Muscle layer of duodenum (tissue), 2 donors: Measurements from ENCODE around the gene CMKLR1.
A peak's percentile ranks its signal among the peaks of the same experiment; 100 is the strongest.

Experiments
- H3K27ac ChIP-seq: one replicate; pipeline ENCODE4 v1.7.0; 2013; ENCODE audit warnings: mild to moderate bottlenecking, low read length
- H3K27me3 ChIP-seq: one replicate; pipeline ENCODE4 v1.7.0; 2013; ENCODE audit warnings: low read depth, mild to moderate bottlenecking, control low read depth, low read length
- H3K36me3 ChIP-seq, 2 donors: one replicate each; pipeline ENCODE4 v1.7.0; 2013; ENCODE audit warnings: low read length in 2 of 2, control low read depth in 1 of 2, mild to moderate bottlenecking in 1 of 2; ENCODE audit not compliant: insufficient read depth in 2 of 2, control insufficient read depth in 1 of 2
- H3K4me1 ChIP-seq, 2 donors: one replicate each; pipeline ENCODE4 v1.7.0; 2013; ENCODE audit warnings: low read length in 2 of 2, mild to moderate bottlenecking in 2 of 2, control low read depth in 1 of 2, moderate library complexity in 1 of 2; ENCODE audit not compliant: insufficient read depth in 2 of 2, control insufficient read depth in 1 of 2
- H3K4me3 ChIP-seq, 2 donors: one replicate each; pipeline ENCODE4 v1.7.0; 2013; ENCODE audit warnings: low read length in 2 of 2, low read depth in 1 of 2, mild to moderate bottlenecking in 1 of 2
- H3K9me3 ChIP-seq, 2 donors: one replicate each; pipeline ENCODE4 v1.7.0; 2013; ENCODE audit warnings: low read length in 2 of 2, control low read depth in 1 of 2, mild to moderate bottlenecking in 1 of 2; ENCODE audit not compliant: control insufficient read depth in 1 of 2
- donor health status: healthy.

The CMKLR1 gene

DNA sequence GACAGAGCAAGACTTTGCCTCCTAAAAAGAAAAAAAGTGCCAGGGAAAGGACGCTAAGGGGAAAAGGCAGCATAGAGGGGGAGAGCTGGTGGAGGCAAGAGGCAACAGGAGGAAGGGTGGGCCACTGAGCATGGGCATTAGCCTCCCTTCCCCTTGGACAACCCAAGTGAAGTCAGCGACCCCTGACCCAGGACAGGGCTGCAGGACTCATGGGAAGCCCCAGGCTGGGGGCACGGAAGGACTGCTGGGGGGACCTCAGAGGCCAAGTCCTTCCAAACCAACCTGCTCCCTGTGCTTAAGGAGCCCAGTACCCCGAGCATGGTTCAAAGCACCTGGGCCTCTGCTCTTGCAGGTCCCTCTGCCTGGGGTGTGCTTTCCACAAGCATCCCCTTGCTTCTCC, 27.5 kb downstream of the CMKLR1 start:
- no peaks in the 10 kb centered on the region for H3K9me3 ChIP-seq
- H3K4me3 ChIP-seq, result no peak overlapping the region
- no peaks in the 10 kb centered on the region for H3K27me3 ChIP-seq
- no peaks in the 10 kb centered on the region for H3K36me3 ChIP-seq
- H3K27ac ChIP-seq, result no peak overlapping the region
- H3K4me1 ChIP-seq, result peaks cover 0 to 36% of the 10 kb centered on the region in 2 donors

DNA sequence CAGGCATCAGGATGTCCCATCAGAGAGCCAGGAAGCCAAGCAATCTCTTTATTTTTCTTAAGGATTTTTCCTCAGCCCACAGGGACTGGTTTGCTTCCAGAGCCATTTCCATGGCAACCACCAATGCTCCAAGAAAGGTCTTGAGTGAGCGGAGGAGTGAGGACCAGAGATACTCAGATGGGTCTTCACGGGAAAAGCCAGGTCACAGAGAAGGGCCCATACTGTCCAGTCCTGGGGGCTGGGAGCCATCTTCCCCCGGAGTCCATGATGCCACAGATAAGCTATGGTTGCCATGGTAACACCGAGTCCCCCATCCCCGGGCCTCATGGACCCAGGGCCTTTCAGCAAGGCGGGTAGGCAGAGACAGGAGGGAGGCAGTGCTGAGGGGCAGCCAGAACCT, 28.6 kb downstream of the CMKLR1 start:
- Histone ChIP-seq H3K36me3 (no peaks in the 10 kb centered on the region), H3K4me3 (no peak overlapping the region), H3K9me3 (no peaks in the 10 kb centered on the region), H3K27ac (no peak overlapping the region), H3K4me1 (peaks cover 9 to 30% of the 10 kb centered on the region in 2 donors), H3K27me3 (no peaks in the 10 kb centered on the region)

DNA sequence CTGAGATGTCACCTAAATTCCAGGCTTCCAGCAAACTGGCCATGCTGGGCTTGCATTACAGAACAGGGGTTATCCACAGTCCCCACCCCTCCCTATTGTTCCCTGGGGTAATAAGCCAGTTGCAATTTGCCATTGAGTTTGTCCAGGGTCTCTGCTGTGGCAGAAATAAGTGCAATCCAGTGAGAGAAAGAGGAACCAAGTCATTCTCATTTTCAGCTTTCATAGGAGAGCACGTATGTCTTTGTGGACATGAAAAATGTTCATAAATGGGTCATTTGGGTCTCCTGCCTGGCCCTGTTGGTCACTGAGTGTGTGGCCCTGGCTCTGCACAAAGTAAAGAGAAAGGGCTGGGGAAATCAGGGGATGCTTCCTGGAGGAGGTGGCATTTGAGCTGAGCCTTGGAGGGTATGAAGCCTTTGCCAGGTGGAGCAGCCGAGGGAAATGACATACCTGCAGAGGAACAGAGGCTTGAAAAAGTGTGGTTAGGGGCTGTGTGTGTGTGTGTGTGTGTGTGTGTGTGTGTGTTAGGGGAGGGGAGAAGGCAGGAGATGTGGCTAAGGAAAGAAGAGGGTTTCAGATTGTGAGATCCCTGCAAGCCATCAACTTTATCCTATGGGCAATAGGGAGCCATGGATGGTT, 29.3 kb downstream of the CMKLR1 start:
- Histone ChIP-seq H3K27ac (no peak overlapping the region), H3K4me1 (peaks cover 14 to 36% of the 10 kb centered on the region in 2 donors)

DNA sequence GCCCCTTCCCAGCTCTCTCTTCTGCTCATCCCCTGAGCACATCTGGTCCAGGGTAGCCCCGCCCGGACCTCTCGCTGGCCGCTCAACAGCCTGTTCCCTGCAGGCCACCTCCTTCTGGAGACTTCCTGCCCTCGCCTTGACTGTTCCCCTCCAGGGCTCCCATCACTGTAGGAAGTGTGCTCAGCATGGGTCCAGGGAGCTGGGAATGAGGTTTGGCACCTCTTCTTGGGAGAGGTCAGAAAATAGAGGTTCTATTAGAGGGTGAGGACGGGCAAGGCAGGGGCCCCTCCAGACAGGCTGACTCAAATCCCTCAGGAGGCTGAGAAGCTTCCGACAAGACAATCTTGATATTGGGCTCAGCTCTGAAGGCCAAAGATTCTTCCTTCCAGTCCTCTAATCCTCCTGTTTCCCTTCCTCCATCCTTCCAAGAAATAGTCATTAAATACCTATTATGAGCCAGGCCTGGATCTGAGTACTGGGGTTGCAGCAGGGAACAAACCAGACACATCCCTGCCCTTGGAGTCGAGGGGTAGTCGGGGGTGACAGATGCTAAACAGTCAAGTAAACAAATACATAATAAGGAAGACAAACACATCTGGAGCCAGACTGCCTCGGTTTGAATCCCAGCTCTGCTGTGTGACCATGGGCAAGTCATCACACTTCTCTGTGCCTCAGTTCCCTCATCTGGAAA, 30.6 kb downstream of the CMKLR1 start:
- Histone ChIP-seq H3K4me1 (peaks cover 14 to 49% of the 10 kb centered on the region in 2 donors), H3K36me3 (no peaks in the 10 kb centered on the region), H3K9me3 (no peaks in the 10 kb centered on the region), H3K27ac (no peak overlapping the region), H3K27me3 (no peaks in the 10 kb centered on the region), H3K4me3 (no peak overlapping the region)

More for the DNA sequence above, 29.3 kb downstream of the CMKLR1 start:
- Histone ChIP-seq H3K27me3 (no peaks in the 10 kb centered on the region), H3K4me3 (no peak overlapping the region), H3K9me3 (no peaks in the 10 kb centered on the region), H3K36me3 (no peaks in the 10 kb centered on the region)

- no peak overlapping the region for H3K27ac ChIP-seq
- H3K36me3 ChIP-seq, result no peaks in the 10 kb centered on the region
- no peaks in the 10 kb centered on the region for H3K27me3 ChIP-seq
- peaks cover 18 to 41% of the 10 kb centered on the region in 2 donors for H3K4me1 ChIP-seq
- no peak overlapping the region for H3K4me3 ChIP-seq
- H3K9me3 ChIP-seq, result no peaks in the 10 kb centered on the region
Observed at GRCh38 chr12:108307006-108307405, 32.1 kb downstream of the CMKLR1 start.

DNA sequence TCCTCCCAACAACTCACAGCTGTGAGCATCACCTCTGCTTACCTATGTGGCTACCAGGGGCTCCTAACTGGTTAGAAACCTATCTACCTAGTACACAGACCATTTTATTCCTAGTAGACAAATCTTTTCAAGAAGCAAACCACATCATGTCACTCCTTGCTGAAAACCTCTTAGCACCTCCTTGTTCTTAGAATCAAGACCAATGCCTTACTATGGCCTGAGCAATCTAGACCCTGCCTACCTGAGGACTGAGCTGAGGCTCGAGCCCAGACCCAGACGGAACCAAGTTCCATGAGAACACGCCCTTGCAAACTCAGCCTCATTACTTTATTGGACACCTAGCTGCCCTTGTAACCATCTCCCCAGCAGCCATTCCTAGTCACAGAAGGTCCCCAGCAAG, 32.6 kb downstream of the CMKLR1 start:
- H3K27ac ChIP-seq, result peak overlapping the region; percentile 57
- peaks cover 18 to 37% of the 10 kb centered on the region in 2 donors for H3K4me1 ChIP-seq
- no peaks in the 10 kb centered on the region for H3K36me3 ChIP-seq
- H3K4me3 ChIP-seq, result no peak overlapping the region
- no peaks in the 10 kb centered on the region for H3K27me3 ChIP-seq
- H3K9me3 ChIP-seq, result no peaks in the 10 kb centered on the region

DNA sequence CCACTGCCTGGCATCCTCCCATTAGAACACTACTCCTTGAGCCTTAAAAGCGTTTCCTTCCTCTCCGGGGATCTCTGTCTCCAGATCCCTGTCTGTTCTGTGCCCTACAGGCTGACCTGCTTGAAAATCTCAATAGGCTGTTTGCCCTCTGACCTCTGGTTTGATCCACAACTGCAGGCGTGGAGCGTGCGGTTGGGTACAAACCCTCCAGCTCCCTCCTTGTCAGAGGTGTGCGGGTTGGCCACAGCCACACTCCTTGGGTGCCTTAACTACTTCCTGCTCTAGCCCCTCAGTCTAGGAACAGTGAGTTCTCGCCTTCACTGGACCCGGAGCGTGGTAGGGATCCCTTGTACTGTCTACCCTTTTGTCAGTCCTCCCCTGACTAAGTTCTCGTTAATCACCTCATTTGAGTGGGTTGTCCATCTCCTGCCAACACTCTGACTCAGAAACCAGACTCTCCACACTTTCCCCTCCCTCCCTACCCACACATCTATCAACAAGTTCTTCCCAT, 33.1 kb downstream of the CMKLR1 start:
- Histone ChIP-seq H3K4me3 (peak overlapping the region in 1 of 2 donors; percentile 34), H3K4me1 (peaks cover 18 to 36% of the 10 kb centered on the region in 2 donors), H3K27ac (peak overlapping the region; percentile 57)

GRCh38 chr12:108305520-108305919, 33.6 kb downstream of the CMKLR1 start:
- no peaks in the 10 kb centered on the region for H3K9me3 ChIP-seq
- H3K4me3 ChIP-seq, result peak overlapping the region in 1 of 2 donors; percentile 34
- H3K27me3 ChIP-seq, result no peaks in the 10 kb centered on the region
- H3K27ac ChIP-seq, result peak overlapping the region; percentile 57
- H3K36me3 ChIP-seq, result no peaks in the 10 kb centered on the region
- H3K4me1 ChIP-seq, result peaks cover 18 to 32% of the 10 kb centered on the region in 2 donors

More for the DNA sequence above, 33.1 kb downstream of the CMKLR1 start:
- H3K27me3 ChIP-seq, result no peaks in the 10 kb centered on the region
- H3K36me3 ChIP-seq, result no peaks in the 10 kb centered on the region
- H3K9me3 ChIP-seq, result no peaks in the 10 kb centered on the region

- H3K4me1 ChIP-seq, result peaks cover 18 to 32% of the 10 kb centered on the region in 2 donors
- H3K36me3 ChIP-seq, result no peaks in the 10 kb centered on the region
- no peak overlapping the region for H3K27ac ChIP-seq
- no peaks in the 10 kb centered on the region for H3K9me3 ChIP-seq
- no peak overlapping the region for H3K4me3 ChIP-seq
- H3K27me3 ChIP-seq, result no peaks in the 10 kb centered on the region
Observed at GRCh38 chr12:108304633-108305032, 34.5 kb downstream of the CMKLR1 start.

GRCh38 chr12:108303703-108304102, 35.4 kb downstream of the CMKLR1 start:
- H3K27ac ChIP-seq, result no peak overlapping the region
- H3K9me3 ChIP-seq, result no peaks in the 10 kb centered on the region
- no peak overlapping the region for H3K4me3 ChIP-seq
- H3K27me3 ChIP-seq, result no peaks in the 10 kb centered on the region
- H3K4me1 ChIP-seq, result peaks cover 18 to 32% of the 10 kb centered on the region in 2 donors
- H3K36me3 ChIP-seq, result no peaks in the 10 kb centered on the region

GRCh38 chr12:108302403-108303311, 36.5 kb downstream of the CMKLR1 start:
- peaks cover 21 to 31% of the 10 kb centered on the region in 2 donors for H3K4me1 ChIP-seq
- no peak overlapping the region for H3K27ac ChIP-seq
- no peak overlapping the region for H3K4me3 ChIP-seq
- no peaks in the 10 kb centered on the region for H3K27me3 ChIP-seq
- H3K36me3 ChIP-seq, result no peaks in the 10 kb centered on the region
- no peaks in the 10 kb centered on the region for H3K9me3 ChIP-seq
